ENCODE results near the gene NPC1.
A peak's percentile ranks its signal among the peaks of the same experiment; 100 is the strongest.
"Not testable (repeated sequence)": the region's sequence is repeated elsewhere in the genome, so short reads cannot be mapped to it uniquely, and the experiment has no call there.

The NPC1 gene

GRCh38 chr18:23586249-23587196, at the start of gene NPC1:
TSS of gene NPC1 (minus strand) at chr18:23586506. CDS start at chr18:23586343, 163 bp downstream.
- peak; percentile 93 for DNase-seq

GRCh38 chr18:23636071-23636399, 49.7 kb upstream of the NPC1 start:
- DNase-seq, result no peak

- no peak for DNase-seq
These were observed 49.2 kb upstream of the NPC1 start for GRCh38 chr18:23635283-23636070.

- no peak for DNase-seq
These were observed 48.4 kb upstream of the NPC1 start for GRCh38 chr18:23634692-23635091.

GRCh38 chr18:23632615-23633014, 46.3 kb upstream of the NPC1 start:
- DNase-seq, result no peak

GRCh38 chr18:23631746-23632145, 45.4 kb upstream of the NPC1 start:
- DNase-seq, result no peak

- no peak for DNase-seq
These were observed 45.0 kb upstream of the NPC1 start for GRCh38 chr18:23631312-23631711.

GRCh38 chr18:23629444-23629946, 43.2 kb upstream of the NPC1 start:
- DNase-seq, result no peak

GRCh38 chr18:23627970-23628369, 41.7 kb upstream of the NPC1 start:
- no peak for DNase-seq

- no peak for DNase-seq
These were observed 41.0 kb upstream of the NPC1 start for GRCh38 chr18:23627321-23627720.

GRCh38 chr18:23626451-23627279, 40.4 kb upstream of the NPC1 start:
- DNase-seq, result no peak

- no peak for DNase-seq
These were observed 36.7 kb upstream of the NPC1 start for GRCh38 chr18:23623040-23623439.

- DNase-seq, result peak; percentile 5
These were observed 33.1 kb upstream of the NPC1 start for GRCh38 chr18:23619388-23619881.

GRCh38 chr18:23618862-23619387, 32.6 kb upstream of the NPC1 start:
- DNase-seq, result no peak

- no peak for DNase-seq
These were observed 31.2 kb upstream of the NPC1 start for GRCh38 chr18:23617412-23618014.

GRCh38 chr18:23616258-23616657, 30.0 kb upstream of the NPC1 start:
- no peak for DNase-seq

- DNase-seq, result no peak
These were observed 28.6 kb upstream of the NPC1 start for GRCh38 chr18:23614891-23615290.

- DNase-seq, result no peak
These were observed 28.1 kb upstream of the NPC1 start for GRCh38 chr18:23614413-23614812.

GRCh38 chr18:23613091-23613475, 26.8 kb upstream of the NPC1 start:
- DNase-seq, result not testable (repeated sequence)

GRCh38 chr18:23612434-23613090, 26.3 kb upstream of the NPC1 start:
- no peak for DNase-seq

GRCh38 chr18:23609390-23610023, 23.2 kb upstream of the NPC1 start:
- DNase-seq, result no peak
